ENCODE data around the gene PTPN4. TPM values are rescaled to one million over a fixed set of nuclear protein-coding genes. Genes with fewer than 3 reads are reported as not detected.
A peak's percentile ranks its signal among the peaks of the same experiment; 100 is the strongest.

PTPN4 gene, protein sequence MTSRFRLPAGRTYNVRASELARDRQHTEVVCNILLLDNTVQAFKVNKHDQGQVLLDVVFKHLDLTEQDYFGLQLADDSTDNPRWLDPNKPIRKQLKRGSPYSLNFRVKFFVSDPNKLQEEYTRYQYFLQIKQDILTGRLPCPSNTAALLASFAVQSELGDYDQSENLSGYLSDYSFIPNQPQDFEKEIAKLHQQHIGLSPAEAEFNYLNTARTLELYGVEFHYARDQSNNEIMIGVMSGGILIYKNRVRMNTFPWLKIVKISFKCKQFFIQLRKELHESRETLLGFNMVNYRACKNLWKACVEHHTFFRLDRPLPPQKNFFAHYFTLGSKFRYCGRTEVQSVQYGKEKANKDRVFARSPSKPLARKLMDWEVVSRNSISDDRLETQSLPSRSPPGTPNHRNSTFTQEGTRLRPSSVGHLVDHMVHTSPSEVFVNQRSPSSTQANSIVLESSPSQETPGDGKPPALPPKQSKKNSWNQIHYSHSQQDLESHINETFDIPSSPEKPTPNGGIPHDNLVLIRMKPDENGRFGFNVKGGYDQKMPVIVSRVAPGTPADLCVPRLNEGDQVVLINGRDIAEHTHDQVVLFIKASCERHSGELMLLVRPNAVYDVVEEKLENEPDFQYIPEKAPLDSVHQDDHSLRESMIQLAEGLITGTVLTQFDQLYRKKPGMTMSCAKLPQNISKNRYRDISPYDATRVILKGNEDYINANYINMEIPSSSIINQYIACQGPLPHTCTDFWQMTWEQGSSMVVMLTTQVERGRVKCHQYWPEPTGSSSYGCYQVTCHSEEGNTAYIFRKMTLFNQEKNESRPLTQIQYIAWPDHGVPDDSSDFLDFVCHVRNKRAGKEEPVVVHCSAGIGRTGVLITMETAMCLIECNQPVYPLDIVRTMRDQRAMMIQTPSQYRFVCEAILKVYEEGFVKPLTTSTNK
- total RNA-seq = 45.9 TPM
- long read RNA-seq, full-length matches to known transcripts = 1 of 21 reads
- long read RNA-seq, partial matches to known transcripts = 12 of 21 reads
- long read RNA-seq, other reads (novel, unspliced or antisense) = 8 of 21 reads

GRCh38 chr2:119759451-119760236, at the start of gene PTPN4:
Gene PTPN4, plus strand, starts transcription at chr2:119759922. Its CDS starts 49,932 bp downstream, at chr2:119809854.
- peak; percentile 97 for DNase-seq (ENCODE audit: low spot score)

GRCh38 chr2:119710281-119710680, 49.4 kb upstream of the PTPN4 start:
- DNase-seq (ENCODE audit: low spot score) = no peak

DNA sequence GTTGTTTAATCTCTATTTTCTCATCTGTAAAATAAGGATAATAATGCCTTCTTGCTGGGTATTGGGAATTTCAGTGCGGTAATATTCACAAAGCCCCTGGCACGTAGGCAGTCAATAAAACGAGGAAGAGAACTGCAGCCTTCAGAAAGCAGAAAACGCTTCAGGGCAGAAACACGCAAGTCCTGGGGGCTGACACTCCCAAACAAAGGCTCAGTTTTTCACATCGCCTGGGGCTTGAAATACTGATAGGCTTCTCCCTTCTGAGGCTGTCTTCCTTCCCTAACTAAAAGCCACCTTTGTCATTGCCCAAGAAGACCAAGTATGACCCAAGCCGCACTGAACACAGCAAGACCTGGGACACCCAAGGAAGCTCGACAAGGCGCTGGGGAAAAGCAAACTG, 48.4 kb upstream of the PTPN4 start:
- DNase-seq (ENCODE audit: low spot score) = no peak

DNA sequence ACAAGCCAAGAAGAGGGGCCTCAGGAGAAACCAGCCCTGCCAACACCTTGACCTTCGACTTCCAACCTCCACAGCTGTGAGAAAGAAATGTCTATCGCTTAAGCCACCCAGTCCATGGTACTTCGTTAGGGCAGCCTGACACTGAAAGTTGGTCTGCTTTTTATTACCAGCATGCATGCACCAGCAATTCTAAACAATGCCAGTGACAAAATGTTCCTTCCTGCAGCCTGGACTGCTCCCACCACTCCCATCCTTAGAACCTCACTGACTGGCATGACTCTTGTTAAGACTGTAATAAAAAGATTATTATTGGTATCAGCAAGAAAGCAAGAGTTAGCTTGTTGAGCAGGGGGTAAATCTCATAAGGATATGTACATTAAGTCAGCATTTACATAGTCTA, 47.2 kb upstream of the PTPN4 start:
- no peak for DNase-seq (ENCODE audit: low spot score)

DNA sequence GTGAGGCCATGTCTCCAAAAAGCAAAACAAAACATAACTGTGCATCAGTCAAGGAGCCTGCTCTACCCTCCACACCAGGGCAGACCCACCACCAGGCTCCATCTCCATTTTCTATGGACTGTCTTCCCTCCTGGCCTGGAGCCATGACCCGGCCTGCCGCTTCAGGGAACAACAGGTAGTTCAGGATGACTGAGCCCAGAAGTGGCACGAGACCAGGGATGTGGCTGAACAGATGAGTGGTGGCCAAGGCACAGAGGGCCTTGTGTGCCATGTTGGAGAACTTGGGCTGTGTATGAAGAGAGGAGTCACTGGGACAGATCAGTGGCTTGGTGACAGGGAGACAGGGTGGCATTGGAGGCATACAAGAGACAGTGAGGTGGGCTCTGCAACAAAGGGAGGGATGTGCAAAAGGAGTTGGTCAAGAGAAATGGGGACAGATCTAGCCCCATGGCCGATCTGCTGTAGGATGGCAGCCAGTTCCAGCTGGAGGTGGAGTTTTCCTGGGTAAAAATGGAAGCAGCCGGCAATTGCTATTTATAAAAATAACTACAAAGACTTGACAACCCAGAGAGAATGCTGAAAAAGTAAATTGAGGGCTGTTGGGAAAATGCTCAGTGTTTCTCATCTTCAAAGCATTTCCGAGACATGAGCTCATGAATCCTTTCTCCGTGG, 45.8 kb upstream of the PTPN4 start:
- no peak for DNase-seq (ENCODE audit: low spot score)

GRCh38 chr2:119715409-119716283, 44.1 kb upstream of the PTPN4 start:
- no peak for DNase-seq (ENCODE audit: low spot score)

DNA sequence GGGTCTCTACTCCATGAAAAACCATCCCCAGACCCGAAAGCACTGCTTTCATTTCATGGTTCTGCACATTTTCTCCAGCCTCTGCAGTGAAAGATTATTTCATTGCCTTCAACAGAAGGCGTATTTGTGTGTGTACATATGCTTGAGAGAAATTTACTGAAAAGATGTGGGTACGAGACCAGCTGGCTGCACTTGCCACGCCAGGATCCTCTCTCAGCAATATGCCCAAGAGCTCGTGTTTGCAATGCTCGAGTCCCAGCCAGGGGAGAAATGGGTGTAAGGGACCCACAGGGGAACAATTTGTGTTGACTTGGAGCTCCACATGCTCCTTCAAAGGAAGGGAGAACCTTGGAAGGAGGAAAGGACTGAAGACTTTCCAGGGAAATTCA, 43.4 kb upstream of the PTPN4 start:
- no peak for DNase-seq (ENCODE audit: low spot score)

DNA sequence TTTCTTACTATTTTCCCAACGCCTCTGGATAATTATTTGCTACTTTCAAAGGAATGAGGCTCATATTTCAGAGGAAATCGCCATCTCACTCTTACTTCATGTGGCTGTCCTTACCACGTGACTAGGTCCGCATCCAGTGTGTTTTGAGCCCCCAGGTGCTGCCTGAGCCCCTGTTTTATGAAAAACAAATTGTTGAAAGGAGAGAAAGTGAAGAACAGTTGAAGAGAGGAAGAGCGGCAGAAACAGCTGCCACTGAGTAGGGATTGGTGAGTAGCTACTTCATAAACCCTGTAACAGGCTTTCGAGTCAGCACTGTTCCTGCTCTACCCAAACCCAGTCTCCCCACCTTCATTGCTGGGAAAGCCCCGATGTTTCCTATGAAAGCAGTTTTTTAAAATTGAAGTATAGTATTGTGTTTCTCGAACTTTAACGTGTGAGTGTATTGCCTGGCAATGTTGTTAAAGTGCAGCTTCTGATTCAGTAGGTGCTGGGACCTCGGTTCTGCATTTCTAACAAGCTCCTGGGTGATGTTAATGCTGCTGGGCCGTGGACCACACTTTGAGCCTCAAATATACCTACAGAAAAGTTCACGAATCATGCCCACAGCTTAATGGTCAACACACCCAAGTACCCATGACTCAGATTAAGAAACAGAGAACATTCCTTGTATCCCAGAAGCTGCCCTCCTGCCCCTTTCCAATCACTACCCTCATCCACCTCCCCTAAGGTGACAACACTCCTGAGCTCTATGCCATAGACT, 41.0 kb upstream of the PTPN4 start:
- DNase-seq (ENCODE audit: low spot score) = no peak

- DNase-seq (ENCODE audit: low spot score) = no peak
Observed at GRCh38 chr2:119719261-119719627, 40.5 kb upstream of the PTPN4 start.

GRCh38 chr2:119721043-119721442, 38.7 kb upstream of the PTPN4 start:
- no peak for DNase-seq (ENCODE audit: low spot score)

- DNase-seq (ENCODE audit: low spot score) = peak; percentile 33
Observed at GRCh38 chr2:119721462-119721861, 38.3 kb upstream of the PTPN4 start.

DNA sequence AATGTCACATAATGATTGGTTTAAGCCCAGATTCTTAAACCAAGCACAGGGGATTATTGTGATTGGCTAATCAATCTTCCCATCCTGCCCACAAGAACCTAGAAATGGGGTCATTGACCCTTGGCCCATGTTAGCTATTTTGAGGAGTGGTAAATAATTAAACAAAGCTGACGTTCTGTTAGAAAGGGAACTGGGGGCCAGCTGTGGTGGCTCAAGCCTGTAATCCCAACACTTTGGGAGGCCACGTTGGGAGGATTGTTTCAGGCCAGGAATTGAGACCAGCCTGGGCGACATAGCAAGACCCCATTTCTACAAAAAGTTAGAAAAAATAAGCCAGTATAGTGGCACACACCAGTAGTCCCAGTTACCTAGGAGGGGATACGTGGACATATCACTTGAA, 37.8 kb upstream of the PTPN4 start:
- no peak for DNase-seq (ENCODE audit: low spot score)

GRCh38 chr2:119723186-119723585, 36.5 kb upstream of the PTPN4 start:
- DNase-seq (ENCODE audit: low spot score) = peak; percentile 41

- DNase-seq (ENCODE audit: low spot score) = peak; percentile 28
Observed at GRCh38 chr2:119723784-119724467, 35.8 kb upstream of the PTPN4 start.

- peak; percentile 79 for DNase-seq (ENCODE audit: low spot score)
Observed at GRCh38 chr2:119724656-119725485, 34.9 kb upstream of the PTPN4 start.

- DNase-seq (ENCODE audit: low spot score) = no peak
Observed at GRCh38 chr2:119727493-119727892, 32.2 kb upstream of the PTPN4 start.

DNA sequence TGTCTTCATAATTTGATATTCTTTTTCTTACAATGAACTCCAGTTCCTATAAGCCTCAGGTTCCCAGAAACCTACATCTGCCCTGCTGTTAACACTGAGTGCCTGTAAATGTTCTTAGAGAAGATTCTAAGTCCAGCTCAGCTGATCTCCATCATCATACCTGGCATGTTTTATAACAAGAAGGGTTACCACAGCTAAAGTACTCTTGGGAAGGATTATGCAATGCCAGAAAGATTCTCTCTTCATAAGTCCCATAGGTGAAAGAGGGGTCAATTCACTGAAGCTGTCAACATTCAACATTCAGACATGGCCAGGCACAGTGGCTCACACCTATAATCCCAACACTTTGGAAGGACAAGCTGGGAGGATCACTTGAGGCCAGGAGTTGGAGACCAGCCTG, 31.3 kb upstream of the PTPN4 start:
- DNase-seq (ENCODE audit: low spot score) = peak; percentile 11
